Neural cell (in vitro differentiated cells): ENCODE measurements around the gene HDC. TPM values are rescaled to one million over a fixed set of nuclear protein-coding genes. Genes with fewer than 3 reads are reported as not detected.

ENCODE experiments used
- H2AFZ ChIP-seq: fragments of 200-600, 300-800 bp; sonication (generic), shearing (Covaris generic); 2 replicates; pipeline ENCODE4 v1.6.0; 2014; ENCODE audit warnings: low read depth, mild to moderate bottlenecking, antibody characterized with exemption, low read length, moderate library complexity
- H3F3A ChIP-seq: fragments of 200-600 bp; shearing (Covaris generic); 2 replicates; pipeline ENCODE4 v1.6.1; 2016; ENCODE audit warnings: mild to moderate bottlenecking, moderate library complexity, mixed read lengths, antibody characterized with exemption, low read length; ENCODE audit not compliant: insufficient read depth, poor library complexity, severe bottlenecking
- H3K27ac ChIP-seq: fragments of 200-600, 300-800 bp; sonication (generic), shearing (Covaris generic); 2 replicates; pipeline ENCODE4 v1.5.1; 2014; ENCODE audit warnings: mild to moderate bottlenecking, low read length, moderate library complexity
- H3K27me3 ChIP-seq: fragments of 300-800, 200-600 bp; sonication (generic), shearing (Covaris generic); 2 replicates; pipeline ENCODE4 v1.6.0; 2014; ENCODE audit warnings: mild to moderate bottlenecking, low read depth, low read length, moderate library complexity; ENCODE audit not compliant: insufficient read depth
- H3K36me3 ChIP-seq: fragments of 300-800, 200-600 bp; sonication (generic), shearing (Covaris generic); 2 replicates; pipeline ENCODE4 v1.5.1; 2014; ENCODE audit warnings: mild to moderate bottlenecking, antibody characterized with exemption, low read length, moderate library complexity; ENCODE audit not compliant: insufficient read depth
- H3K4me2 ChIP-seq: fragments of 300-800, 200-600 bp; sonication (generic), shearing (Covaris generic); 2 replicates; pipeline ENCODE4 v1.6.0; 2014; ENCODE audit warnings: mild to moderate bottlenecking, low read length
- H3K4me3 ChIP-seq: fragments of 300-800, 200-600 bp; sonication (generic), shearing (Covaris generic); 2 replicates; pipeline ENCODE4 v1.5.1; 2014; ENCODE audit warnings: mild to moderate bottlenecking, low read length, moderate library complexity
- H3K79me2 ChIP-seq: fragments of 200-600 bp; shearing (Covaris generic); replicated peaks from 2 replicates; pipeline ENCODE4 v1.6.0; 2014; ENCODE audit warnings: mild to moderate bottlenecking, low read length, moderate library complexity; ENCODE audit not compliant: insufficient read depth
- H3K9ac ChIP-seq: fragments of 300-800, 200-600 bp; sonication (generic), shearing (Covaris generic); 2 replicates; pipeline ENCODE4 v1.6.1; 2016; ENCODE audit warnings: mild to moderate bottlenecking, low read length, mixed read lengths
- H3K9me2 ChIP-seq: fragments of 200-600 bp; shearing (Covaris generic); 2 replicates; pipeline ENCODE4 v1.6.1; 2016; ENCODE audit warnings: mild to moderate bottlenecking, low read length, mixed read lengths; ENCODE audit not compliant: insufficient read depth
- H3K9me3 ChIP-seq: fragments of 200-600, 300-800 bp; sonication (generic), shearing (Covaris generic); 2 replicates; pipeline ENCODE4 v1.6.1; 2016; ENCODE audit warnings: mild to moderate bottlenecking, mixed run types, low read length, moderate library complexity, mixed read lengths
- H4K20me1 ChIP-seq: fragments of 200-600 bp; shearing (Covaris generic); 2 replicates; pipeline ENCODE4 v1.6.1; 2016; ENCODE audit warnings: mild to moderate bottlenecking, mixed run types; ENCODE audit not compliant: insufficient read depth
- CTCF ChIP-seq: fragments of 450-650 bp; IDR thresholded peaks from 2 replicates; pipeline ENCODE4 v1.5.1; 2014; ENCODE audit warnings: antibody characterized with exemption, mild to moderate bottlenecking, moderate library complexity; ENCODE audit not compliant: poor library complexity, severe bottlenecking
- EP300 ChIP-seq: fragments of 450-650 bp; conservative IDR thresholded peaks from 2 replicates; pipeline ENCODE4 v1.6.1; 2014; ENCODE audit warnings: antibody characterized with exemption, mild to moderate bottlenecking, moderate library complexity; ENCODE audit not compliant: poor library complexity, severe bottlenecking
- EZH2 ChIP-seq: fragments of 200-600, 300-800 bp; shearing (Covaris generic), sonication (generic); IDR thresholded peaks from 2 replicates; pipeline ENCODE4 v1.6.1; 2014; ENCODE audit warnings: antibody characterized with exemption, low read length, borderline replicate concordance, mild to moderate bottlenecking; ENCODE audit not compliant: insufficient read depth, poor library complexity, severe bottlenecking
- MXI1 ChIP-seq: fragments of 450-650 bp; conservative IDR thresholded peaks from 2 replicates; pipeline ENCODE4 v1.6.1; 2014; ENCODE audit warnings: antibody characterized with exemption, mild to moderate bottlenecking; ENCODE audit not compliant: poor library complexity, severe bottlenecking
- POLR2AphosphoS5 ChIP-seq: IDR thresholded peaks from 2 replicates; pipeline ENCODE4 v1.6.1; 2012
- RAD21 ChIP-seq: fragments of 450-650 bp; conservative IDR thresholded peaks from 2 replicates; pipeline ENCODE4 v1.6.1; 2014; ENCODE audit warnings: antibody characterized with exemption, mild to moderate bottlenecking, moderate library complexity
- REST ChIP-seq: IDR thresholded peaks from 2 replicates; pipeline ENCODE4 v1.6.1; 2012; ENCODE audit warnings: borderline replicate concordance
- SMC3 ChIP-seq: fragments of 450-650 bp; conservative IDR thresholded peaks from 2 replicates; pipeline ENCODE4 v1.6.1; 2014; ENCODE audit warnings: antibody characterized with exemption, mild to moderate bottlenecking, moderate library complexity; ENCODE audit not compliant: poor library complexity
- TAF1 ChIP-seq: IDR thresholded peaks from 2 replicates; pipeline ENCODE4 v1.6.1; 2012; ENCODE audit warnings: low read depth
- polyA plus RNA-seq: library from polyadenylated mRNA; depleted of rRNA; stranded (reverse); fragments of >200 nt; gene quantifications from 2 replicates; pipeline ENCODE4 v1.2.3, GENCODE V29; 2014

Gene HDC
- polyA plus RNA-seq, 1 donor from 2014 or later = 4.5 TPM

- Histone ChIP-seq H2AFZ (no peak overlapping the region), H3F3A (no peaks in the 10 kb centered on the region), H3K9ac (no peak overlapping the region), H3K36me3 (no peaks in the 10 kb centered on the region), H3K4me2 (no peak overlapping the region), H3K79me2 (no peaks in the 10 kb centered on the region), H3K9me2 (no peaks in the 10 kb centered on the region), H3K27me3 (no peaks in the 10 kb centered on the region), H3K4me3 (no peak overlapping the region), H3K27ac (no peak overlapping the region), H4K20me1 (no peaks in the 10 kb centered on the region), H3K9me3 (no peaks in the 10 kb centered on the region)
- no peak for TF ChIP-seq POLR2AphosphoS5
- TF ChIP-seq CTCF = no peak
- TF ChIP-seq EP300 = no peak
These were observed 59.5 kb downstream of the HDC start for GRCh38 chr15:50206020-50206419.

- Histone ChIP-seq H3K4me3 (no peak overlapping the region), H3K36me3 (no peaks in the 10 kb centered on the region), H3K9me2 (no peaks in the 10 kb centered on the region), H4K20me1 (no peaks in the 10 kb centered on the region), H3F3A (no peaks in the 10 kb centered on the region), H3K4me2 (no peak overlapping the region), H3K27ac (no peak overlapping the region), H3K79me2 (no peaks in the 10 kb centered on the region), H2AFZ (no peak overlapping the region), H3K9ac (no peak overlapping the region), H3K9me3 (no peaks in the 10 kb centered on the region), H3K27me3 (no peaks in the 10 kb centered on the region)
- no peak for TF ChIP-seq POLR2AphosphoS5
- no peak for TF ChIP-seq TAF1
- no peak for TF ChIP-seq MXI1
- TF ChIP-seq RAD21 = no peak
- no peak for TF ChIP-seq REST
- TF ChIP-seq EZH2 = no peak
- no peak for TF ChIP-seq CTCF
- no peak for TF ChIP-seq SMC3
- no peak for TF ChIP-seq EP300
These were observed 63.5 kb downstream of the HDC start for GRCh38 chr15:50202003-50202402.
